ENCODE measurements around the gene MSX2.

The MSX2 gene

DNA sequence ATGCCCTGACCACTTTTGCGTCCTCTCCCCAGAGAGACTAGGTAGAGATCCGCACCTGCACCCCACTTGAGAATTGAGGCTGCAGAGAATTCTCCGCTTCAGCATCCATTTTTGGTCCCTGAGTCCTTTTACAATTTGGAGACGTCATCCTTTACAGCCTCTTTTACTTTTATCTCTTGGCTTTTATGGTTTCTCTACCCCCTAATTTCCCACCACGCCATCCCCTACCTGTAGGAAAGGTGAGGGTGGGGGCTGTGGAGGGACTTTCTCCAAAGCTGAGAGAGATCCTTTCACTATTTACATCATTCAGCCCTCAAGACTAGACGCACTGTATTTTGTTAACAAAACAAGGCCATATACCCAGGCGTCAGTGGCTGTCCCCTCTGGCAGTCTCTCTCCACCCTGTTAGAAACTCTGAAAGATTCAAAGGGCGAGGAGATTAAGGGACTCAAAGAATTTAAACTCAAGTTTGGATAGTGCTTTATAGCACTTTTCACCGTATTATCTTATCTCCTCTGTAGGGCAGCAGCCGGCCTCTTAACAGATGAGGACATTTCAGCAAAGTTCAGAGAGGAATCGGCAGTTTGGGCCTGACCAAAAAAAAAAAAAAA, 1.7 kb downstream of the MSX2 start:
- Histone ChIP-seq H3K9me3 (ENCODE audit: control insufficient read depth, low read length) (no peaks in the 10 kb centered on the region), H3K27ac (ENCODE audit: low read depth, low read length, severe bottlenecking) (peak overlapping the region; percentile 32), H3K4me3 (ENCODE audit: extremely low read depth, insufficient read depth, low read length, poor library complexity, severe bottlenecking) (peak overlapping the region; percentile 95), H3K36me3 (ENCODE audit: control insufficient read depth, insufficient read depth, low read length) (peaks cover 62% of the 10 kb centered on the region), H3K4me1 (ENCODE audit: control insufficient read depth, insufficient read depth, low read length, poor library complexity, severe bottlenecking) (peaks cover 24% of the 10 kb centered on the region)
- 5 to 6% methylated on average over 5 to 6 of the region's 11 CpGs for whole genome bisulfite sequencing, 2 experiments (ENCODE audit: insufficient coverage in 2 of 2)

DNA sequence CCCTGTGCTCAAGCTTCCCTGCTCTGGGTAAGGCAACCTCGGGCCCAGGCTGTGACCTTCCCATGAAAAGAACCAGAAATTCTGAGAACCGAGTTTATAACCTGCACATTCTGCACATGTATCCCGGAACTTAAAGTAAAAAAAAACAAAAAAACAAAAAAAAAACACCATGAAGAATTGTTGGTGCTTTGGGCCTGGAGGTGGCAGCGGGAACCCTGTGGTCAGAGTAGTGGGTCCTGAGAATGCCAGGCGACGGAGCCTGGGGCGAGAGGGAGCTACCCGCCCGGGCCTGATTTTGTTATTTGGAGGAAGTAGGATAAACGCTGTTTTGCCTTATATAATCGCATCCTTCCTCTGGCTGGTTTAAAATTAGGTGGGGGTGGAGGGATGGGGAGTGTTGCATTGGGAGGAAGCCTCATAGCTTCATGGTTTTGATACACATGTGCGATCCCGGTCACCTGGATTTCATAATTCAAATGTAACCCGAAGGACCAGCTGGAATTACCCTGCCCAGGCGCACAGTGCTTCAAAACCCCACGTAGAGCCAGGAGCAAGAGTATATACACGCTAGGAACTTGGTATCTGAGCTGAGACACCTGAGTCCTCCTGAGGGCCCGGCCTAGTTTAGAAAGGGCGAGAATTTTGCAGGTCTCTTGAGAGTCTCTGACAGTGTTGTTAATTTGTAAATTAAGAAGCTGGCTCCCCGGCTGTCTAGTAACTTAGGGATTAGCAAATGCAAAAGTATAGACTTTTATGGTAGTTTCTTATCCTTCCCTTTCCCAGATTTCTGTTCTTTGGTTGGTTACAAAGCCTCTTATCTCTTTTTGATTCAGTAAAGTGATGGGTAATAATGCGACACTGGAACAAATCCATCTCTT, 2.8 kb downstream of the MSX2 start:
- Histone ChIP-seq H3K36me3 (ENCODE audit: control insufficient read depth, insufficient read depth, low read length) (peaks cover 72% of the 10 kb centered on the region), H3K27ac (ENCODE audit: low read depth, low read length, severe bottlenecking) (peak overlapping the region; percentile 46), H3K9me3 (ENCODE audit: control insufficient read depth, low read length) (no peaks in the 10 kb centered on the region), H3K4me3 (ENCODE audit: extremely low read depth, insufficient read depth, low read length, poor library complexity, severe bottlenecking) (peak overlapping the region; percentile 95), H3K4me1 (ENCODE audit: control insufficient read depth, insufficient read depth, low read length, poor library complexity, severe bottlenecking) (peaks cover 24% of the 10 kb centered on the region)
- 6 to 8% methylated on average over 9 to 13 of the region's 21 CpGs for WGBS, 2 experiments (ENCODE audit: insufficient coverage in 2 of 2)

DNA sequence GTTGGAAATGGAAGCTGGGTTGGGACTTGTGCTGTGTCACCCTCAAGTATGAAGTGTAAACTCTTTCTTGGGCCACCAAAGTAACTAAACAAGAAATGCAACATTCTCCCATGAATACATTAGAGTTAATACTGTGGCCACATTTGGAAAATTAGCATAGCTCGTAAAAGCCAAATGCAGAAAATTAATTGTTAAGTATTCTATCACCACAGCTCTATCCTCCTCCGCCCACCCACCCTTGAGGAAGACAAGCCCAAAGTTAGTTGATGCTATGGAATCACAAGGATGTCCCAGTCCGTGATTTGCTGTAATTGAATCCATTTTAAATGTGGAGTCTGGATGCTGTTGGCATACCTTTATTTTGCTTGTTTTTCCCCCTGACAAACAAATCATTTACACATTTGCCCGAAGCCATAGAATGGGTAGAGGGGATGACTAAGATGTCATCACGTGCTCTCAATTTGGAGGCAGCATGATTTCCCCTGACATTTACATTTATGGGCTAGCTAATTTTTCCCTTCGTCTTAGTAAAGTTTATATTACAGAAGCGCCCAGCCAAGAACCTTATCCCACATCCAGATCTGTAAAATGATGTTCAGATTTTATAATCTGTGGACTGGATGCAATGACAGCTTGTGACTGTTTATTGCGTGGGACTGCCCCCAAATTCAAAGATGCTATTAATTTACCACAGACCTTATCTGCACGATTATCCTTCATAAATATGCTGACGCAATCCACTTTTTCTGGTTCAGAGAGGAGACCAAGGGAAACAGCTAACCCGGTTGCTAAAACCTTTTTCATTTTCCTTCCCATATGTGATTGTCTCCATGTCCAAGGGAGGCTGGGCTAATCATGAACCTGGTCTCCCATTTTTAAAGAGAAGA, 3.7 kb downstream of the MSX2 start:
- H3K36me3 ChIP-seq (ENCODE audit: control insufficient read depth, insufficient read depth, low read length) = peaks cover 79% of the 10 kb centered on the region
- peak overlapping the region; percentile 95 for H3K4me3 ChIP-seq (ENCODE audit: extremely low read depth, insufficient read depth, low read length, poor library complexity, severe bottlenecking)
- no peaks in the 10 kb centered on the region for H3K9me3 ChIP-seq (ENCODE audit: control insufficient read depth, low read length)
- 19 to 37% methylated on average over 3 of the region's 11 CpGs for WGBS, 2 experiments (ENCODE audit: insufficient coverage in 2 of 2)
- peaks cover 21% of the 10 kb centered on the region for H3K4me1 ChIP-seq (ENCODE audit: control insufficient read depth, insufficient read depth, low read length, poor library complexity, severe bottlenecking)
- H3K27ac ChIP-seq (ENCODE audit: low read depth, low read length, severe bottlenecking) = peak overlapping the region; percentile 46

DNA sequence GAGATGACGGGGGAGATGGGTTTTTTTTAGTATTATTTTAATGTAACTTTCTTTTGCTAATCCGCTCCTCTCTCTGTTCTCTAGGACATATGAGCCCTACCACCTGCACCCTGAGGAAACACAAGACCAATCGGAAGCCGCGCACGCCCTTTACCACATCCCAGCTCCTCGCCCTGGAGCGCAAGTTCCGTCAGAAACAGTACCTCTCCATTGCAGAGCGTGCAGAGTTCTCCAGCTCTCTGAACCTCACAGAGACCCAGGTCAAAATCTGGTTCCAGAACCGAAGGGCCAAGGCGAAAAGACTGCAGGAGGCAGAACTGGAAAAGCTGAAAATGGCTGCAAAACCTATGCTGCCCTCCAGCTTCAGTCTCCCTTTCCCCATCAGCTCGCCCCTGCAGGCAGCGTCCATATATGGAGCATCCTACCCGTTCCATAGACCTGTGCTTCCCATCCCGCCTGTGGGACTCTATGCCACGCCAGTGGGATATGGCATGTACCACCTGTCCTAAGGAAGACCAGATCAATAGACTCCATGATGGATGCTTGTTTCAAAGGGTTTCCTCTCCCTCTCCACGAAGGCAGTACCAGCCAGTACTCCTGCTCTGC, 4.8 kb downstream of the MSX2 start:
- Histone ChIP-seq H3K9me3 (ENCODE audit: control insufficient read depth, low read length) (no peaks in the 10 kb centered on the region), H3K36me3 (ENCODE audit: control insufficient read depth, insufficient read depth, low read length) (peaks cover 79% of the 10 kb centered on the region), H3K27ac (ENCODE audit: low read depth, low read length, severe bottlenecking) (no peak overlapping the region), H3K4me3 (ENCODE audit: extremely low read depth, insufficient read depth, low read length, poor library complexity, severe bottlenecking) (peak overlapping the region; percentile 95), H3K4me1 (ENCODE audit: control insufficient read depth, insufficient read depth, low read length, poor library complexity, severe bottlenecking) (peaks cover 25% of the 10 kb centered on the region)
- WGBS, 2 experiments (ENCODE audit: insufficient coverage in 2 of 2) = 46 to 52% methylated on average over 9 to 14 of the region's 18 CpGs

DNA sequence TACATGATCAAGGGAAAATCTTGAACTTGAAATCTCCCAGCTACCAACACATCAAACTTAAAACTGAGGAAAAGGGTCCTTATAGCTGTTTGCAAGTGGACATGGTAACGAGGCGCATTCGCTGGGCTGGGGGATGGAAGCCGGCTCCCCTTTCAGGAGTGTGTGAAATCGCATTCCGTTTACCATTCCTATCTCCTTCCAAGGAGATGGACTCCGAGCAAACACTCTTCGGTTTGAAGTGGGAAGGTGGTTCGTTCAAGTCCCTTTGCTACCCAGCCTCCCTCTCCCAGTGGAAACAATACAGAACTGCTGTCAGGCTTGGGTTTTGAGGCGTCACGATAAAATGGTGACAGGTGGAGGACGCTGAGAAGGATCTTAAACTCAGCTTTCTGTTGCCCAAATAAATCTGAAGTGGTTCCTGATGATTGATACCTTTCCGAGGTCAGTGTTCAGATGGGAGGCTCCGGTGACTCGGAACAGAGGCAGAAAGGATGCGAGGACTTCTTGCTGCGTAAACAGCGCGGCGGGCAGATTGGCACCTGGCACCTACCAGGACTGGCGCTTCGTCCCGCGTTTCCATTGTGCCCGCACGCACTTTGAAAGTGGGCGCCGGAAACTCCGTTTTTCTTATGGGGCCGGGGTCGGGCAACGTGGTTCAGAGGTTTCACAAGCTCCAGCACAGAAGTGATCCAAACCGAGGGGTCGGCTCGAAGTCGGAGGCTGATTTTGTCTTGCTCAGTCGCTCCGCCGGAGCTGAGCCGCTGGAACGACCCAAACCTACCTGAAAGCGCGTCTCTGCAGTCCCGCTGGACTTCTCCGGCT, 7.0 kb downstream of the MSX2 start:
- Histone ChIP-seq H3K27ac (ENCODE audit: low read depth, low read length, severe bottlenecking) (peak overlapping the region; percentile 92), H3K4me3 (ENCODE audit: extremely low read depth, insufficient read depth, low read length, poor library complexity, severe bottlenecking) (peak overlapping the region; percentile 95), H3K9me3 (ENCODE audit: control insufficient read depth, low read length) (no peaks in the 10 kb centered on the region), H3K4me1 (ENCODE audit: control insufficient read depth, insufficient read depth, low read length, poor library complexity, severe bottlenecking) (peaks cover 45% of the 10 kb centered on the region), H3K36me3 (ENCODE audit: control insufficient read depth, insufficient read depth, low read length) (peaks cover 63% of the 10 kb centered on the region)
- 7 to 9% methylated on average over 41 to 42 of the region's 45 CpGs for WGBS, 2 experiments (ENCODE audit: insufficient coverage in 2 of 2)

DNA sequence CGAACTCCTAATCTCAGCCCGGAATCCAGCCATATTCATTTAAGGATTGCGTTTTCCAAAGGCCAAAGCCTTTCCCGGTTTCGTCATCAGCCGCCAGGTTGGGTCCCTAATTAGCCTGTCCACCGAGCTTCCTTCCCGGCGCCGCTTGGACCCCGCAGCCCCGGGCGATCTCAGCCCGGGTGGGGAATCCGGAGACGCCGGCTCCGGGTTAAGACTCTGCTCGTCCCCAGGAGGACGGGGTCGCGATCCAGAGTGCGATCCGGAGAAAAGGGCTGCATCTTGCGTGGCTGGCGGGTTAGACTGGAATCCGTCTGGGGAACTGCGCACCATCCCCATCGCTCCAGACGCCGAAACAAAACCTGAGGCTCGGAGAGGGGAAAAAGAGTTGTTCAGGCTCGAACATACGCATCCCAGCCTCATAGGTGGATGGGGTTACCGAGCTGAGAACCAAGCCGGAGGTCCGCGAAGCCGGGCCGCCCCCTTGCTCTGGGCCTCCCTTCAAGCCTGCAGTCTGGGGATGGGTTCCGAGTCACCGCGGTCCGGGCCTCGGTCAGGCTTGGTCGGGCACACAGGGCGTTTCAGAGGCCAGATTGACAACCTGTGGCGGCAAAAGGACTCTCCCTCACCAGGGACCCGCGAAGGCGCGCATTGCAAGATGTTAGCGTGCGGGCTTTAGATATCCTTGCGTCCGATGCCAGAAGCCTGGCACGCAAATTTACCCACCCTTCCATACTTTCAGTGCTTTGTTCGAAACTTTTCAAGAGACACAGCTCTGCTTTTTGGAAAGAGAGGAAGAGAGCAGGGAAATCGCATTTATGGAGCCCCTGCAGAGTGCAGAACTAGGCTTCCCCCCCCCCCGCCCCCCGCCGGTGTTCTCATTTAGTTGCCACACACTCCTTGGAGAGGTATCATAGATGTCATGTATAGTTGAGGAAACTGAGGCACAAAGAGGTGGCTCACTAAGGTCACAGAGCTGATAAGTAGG, 7.9 kb downstream of the MSX2 start:
- peak overlapping the region; percentile 95 for H3K4me3 ChIP-seq (ENCODE audit: extremely low read depth, insufficient read depth, low read length, poor library complexity, severe bottlenecking)
- WGBS, 2 experiments (ENCODE audit: insufficient coverage in 2 of 2) = 9 to 11% methylated on average over 54 to 58 of the region's 62 CpGs
- H3K36me3 ChIP-seq (ENCODE audit: control insufficient read depth, insufficient read depth, low read length) = peaks cover 54% of the 10 kb centered on the region
- peaks cover 54% of the 10 kb centered on the region for H3K4me1 ChIP-seq (ENCODE audit: control insufficient read depth, insufficient read depth, low read length, poor library complexity, severe bottlenecking)
- H3K27ac ChIP-seq (ENCODE audit: low read depth, low read length, severe bottlenecking) = peak overlapping the region; percentile 92
- H3K9me3 ChIP-seq (ENCODE audit: control insufficient read depth, low read length) = no peaks in the 10 kb centered on the region

DNA sequence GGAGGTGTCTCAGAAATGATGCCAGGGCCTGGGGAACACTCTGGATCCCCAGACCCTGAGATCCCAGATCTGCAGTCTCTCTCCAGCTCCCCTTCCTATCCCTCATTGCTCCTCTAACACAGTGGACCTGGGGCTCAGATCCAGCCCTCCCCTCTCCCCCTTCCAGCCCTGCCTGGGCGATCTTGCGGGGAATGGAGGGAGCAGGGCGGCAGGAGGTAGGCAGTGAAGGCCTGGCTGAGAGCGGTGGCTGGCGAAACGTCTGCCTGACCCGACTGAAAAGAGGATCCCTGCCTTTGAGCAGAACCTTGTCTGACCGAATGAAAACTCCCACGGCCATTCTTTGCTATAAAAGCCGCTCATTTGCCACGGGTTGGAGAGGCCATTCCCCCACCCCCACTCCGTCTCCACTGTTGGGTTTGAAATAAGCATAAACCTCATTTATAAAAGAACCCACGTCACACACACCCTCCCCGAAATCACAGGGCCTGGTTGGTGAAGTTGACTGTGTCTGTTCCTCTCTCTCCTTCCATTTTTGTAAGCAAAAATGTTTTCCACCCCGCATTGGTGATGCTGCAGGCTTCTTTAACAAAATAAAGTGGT, 8.8 kb downstream of the MSX2 start:
- H3K36me3 ChIP-seq (ENCODE audit: control insufficient read depth, insufficient read depth, low read length) = peaks cover 45% of the 10 kb centered on the region
- peak overlapping the region; percentile 95 for H3K4me3 ChIP-seq (ENCODE audit: extremely low read depth, insufficient read depth, low read length, poor library complexity, severe bottlenecking)
- WGBS, 2 experiments (ENCODE audit: insufficient coverage in 2 of 2) = 7 to 14% methylated on average over 8 to 12 of the region's 15 CpGs
- peaks cover 58% of the 10 kb centered on the region for H3K4me1 ChIP-seq (ENCODE audit: control insufficient read depth, insufficient read depth, low read length, poor library complexity, severe bottlenecking)
- H3K9me3 ChIP-seq (ENCODE audit: control insufficient read depth, low read length) = no peaks in the 10 kb centered on the region
- H3K27ac ChIP-seq (ENCODE audit: low read depth, low read length, severe bottlenecking) = peak overlapping the region; percentile 92

DNA sequence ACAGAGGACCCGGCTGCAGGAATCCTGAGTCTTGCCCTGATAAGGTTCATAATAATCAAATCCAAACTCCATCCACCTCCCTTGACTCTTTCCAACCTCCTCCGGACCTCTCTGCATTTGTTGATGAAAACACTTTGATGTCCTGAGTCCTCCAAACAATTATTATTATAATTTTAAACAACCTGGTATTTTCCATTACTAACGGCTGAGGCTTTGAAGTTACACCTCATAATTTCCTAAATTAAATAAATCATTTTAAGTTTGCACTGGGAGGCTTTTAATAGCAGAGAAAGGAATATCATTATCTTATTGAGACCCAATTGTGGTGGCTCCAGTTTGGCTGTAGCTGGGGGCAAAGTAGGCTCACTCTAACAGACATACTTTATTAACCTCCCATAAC, 9.5 kb downstream of the MSX2 start:
- H3K4me3 ChIP-seq (ENCODE audit: extremely low read depth, insufficient read depth, low read length, poor library complexity, severe bottlenecking) = peak overlapping the region; percentile 38

More for the DNA sequence above, 9.5 kb downstream of the MSX2 start:
- Histone ChIP-seq H3K27ac (ENCODE audit: low read depth, low read length, severe bottlenecking) (peak overlapping the region; percentile 92), H3K9me3 (ENCODE audit: control insufficient read depth, low read length) (no peaks in the 10 kb centered on the region), H3K4me1 (ENCODE audit: control insufficient read depth, insufficient read depth, low read length, poor library complexity, severe bottlenecking) (peaks cover 53% of the 10 kb centered on the region), H3K36me3 (ENCODE audit: control insufficient read depth, insufficient read depth, low read length) (peaks cover 39% of the 10 kb centered on the region)
- WGBS, 2 experiments (ENCODE audit: insufficient coverage in 2 of 2) = 0 to 10% methylated on average over 1 to 2 of the region's 3 CpGs

Data from mesodermal cell (in vitro differentiated cells).